ENCODE results near the gene BAIAP2.
"Not testable (repeated sequence)": the region's sequence is repeated elsewhere in the genome, so short reads cannot be mapped to it uniquely, and the experiment has no call there.

BAIAP2 gene

GRCh38 chr17:81022344-81022676 lies 12.6 kb upstream of the BAIAP2 start:
- no peak for DNase-seq

- no peak for DNase-seq
Measured at GRCh38 chr17:81025065-81025740, 9.7 kb upstream of the BAIAP2 start.

- no peak for DNase-seq
Measured at GRCh38 chr17:81025741-81026129, 9.2 kb upstream of the BAIAP2 start.

GRCh38 chr17:81026266-81027036 lies 8.5 kb upstream of the BAIAP2 start:
- DNase-seq: no peak

GRCh38 chr17:81027038-81027437 lies 7.9 kb upstream of the BAIAP2 start:
- no peak for DNase-seq

GRCh38 chr17:81027591-81028505 lies 7.1 kb upstream of the BAIAP2 start:
- DNase-seq: peak; percentile 33

GRCh38 chr17:81028506-81028858 lies 6.5 kb upstream of the BAIAP2 start:
- DNase-seq: no peak

- no peak for DNase-seq
Measured at GRCh38 chr17:81029859-81030258, 5.1 kb upstream of the BAIAP2 start.

GRCh38 chr17:81030312-81030711 lies 4.6 kb upstream of the BAIAP2 start:
- DNase-seq: not testable (repeated sequence)

GRCh38 chr17:81030741-81031565 lies 4.0 kb upstream of the BAIAP2 start:
- no peak for DNase-seq

GRCh38 chr17:81031566-81032550 lies 3.1 kb upstream of the BAIAP2 start:
- no peak for DNase-seq

- no peak for DNase-seq
Measured at GRCh38 chr17:81032641-81033480, 2.1 kb upstream of the BAIAP2 start.

GRCh38 chr17:81033535-81034167 lies 1.3 kb upstream of the BAIAP2 start:
- DNase-seq: no peak

- DNase-seq: no peak
Measured at GRCh38 chr17:81034168-81034777, 678 bp upstream of the BAIAP2 start.

GRCh38 chr17:81035521-81036196 lies 708 bp downstream of the BAIAP2 start:
- no peak for DNase-seq

GRCh38 chr17:81036197-81036941 lies 1.4 kb downstream of the BAIAP2 start:
- DNase-seq: no peak

- no peak for DNase-seq
Measured at GRCh38 chr17:81037026-81037797, 2.3 kb downstream of the BAIAP2 start.

All from stimulated activated CD4-positive, alpha-beta T cell treated with anti-CD3 and anti-CD28 coated beads, Interleukin-4, amount 100 ng/mL, for 24 hours (primary cell).